ENCODE results near the gene PUS1.
"Not testable (repeated sequence)": the region's sequence is repeated elsewhere in the genome, so short reads cannot be mapped to it uniquely, and the experiment has no call there.

PUS1 gene

GRCh38 chr12:131941116-131941986, 12.3 kb downstream of the PUS1 start:
- DNase-seq, result no peak

GRCh38 chr12:131941987-131942341, 12.9 kb downstream of the PUS1 start:
- DNase-seq, result no peak

GRCh38 chr12:131942671-131943070, 13.6 kb downstream of the PUS1 start:
- DNase-seq, result no peak

- DNase-seq, result no peak
Observed at GRCh38 chr12:131943389-131943788, 14.3 kb downstream of the PUS1 start.

- no peak for DNase-seq
Observed at GRCh38 chr12:131943876-131944275, 14.8 kb downstream of the PUS1 start.

- DNase-seq, result no peak
Observed at GRCh38 chr12:131944601-131945251, 15.7 kb downstream of the PUS1 start.

- DNase-seq, result no peak
Observed at GRCh38 chr12:131946757-131947156, 17.7 kb downstream of the PUS1 start.

GRCh38 chr12:131947482-131948027, 18.5 kb downstream of the PUS1 start:
- DNase-seq, result no peak

GRCh38 chr12:131948166-131948712, 19.2 kb downstream of the PUS1 start:
- no peak for DNase-seq

- not testable (repeated sequence) for DNase-seq
Observed at GRCh38 chr12:131948713-131949430, 19.8 kb downstream of the PUS1 start.

- DNase-seq, result peak; percentile 94
Observed at GRCh38 chr12:131949431-131950181, 20.5 kb downstream of the PUS1 start, which contains the start of gene EP400. Gene EP400 (plus strand): TSS chr12:131949942. CDS start chr12:131960620, 10,678 bp downstream.

- peak; percentile 28 for DNase-seq
Observed at GRCh38 chr12:131950182-131950913, 21.3 kb downstream of the PUS1 start.

- DNase-seq, result not testable (repeated sequence)
Observed at GRCh38 chr12:131953810-131954209, 24.7 kb downstream of the PUS1 start.

- DNase-seq, result not testable (repeated sequence)
Observed at GRCh38 chr12:131954460-131954859, 25.4 kb downstream of the PUS1 start.

GRCh38 chr12:131959116-131959515, 30.0 kb downstream of the PUS1 start:
- DNase-seq, result no peak

GRCh38 chr12:131959641-131960589, 30.8 kb downstream of the PUS1 start:
- DNase-seq, result no peak

GRCh38 chr12:131960590-131961325, 31.7 kb downstream of the PUS1 start:
- DNase-seq, result not testable (repeated sequence)

- not testable (repeated sequence) for DNase-seq
Observed at GRCh38 chr12:131961328-131961727, 32.3 kb downstream of the PUS1 start.

GRCh38 chr12:131962069-131962468, 33.0 kb downstream of the PUS1 start:
- no peak for DNase-seq
